ENCODE measurements around the gene MOB2.

GRCh38 chr11:1479678-1480118 lies 6.9 kb downstream of the MOB2 start:
- TF ChIP-seq SP1 (IDR thresholded peaks at IDR 0.05) (no peak), ZNF384 (IDR thresholded peaks at IDR 0.05) (no peak), PKNOX1 (IDR thresholded peaks at IDR 0.05) (no peak), LEF1 (IDR thresholded peaks at IDR 0.05; ENCODE audit: borderline replicate concordance) (no peak), TARDBP (IDR thresholded peaks at IDR 0.05) (no peak), BHLHE40 (IDR thresholded peaks at IDR 0.05; ENCODE audit: borderline replicate concordance) (no peak), CTBP1 (IDR thresholded peaks at IDR 0.05; ENCODE audit: borderline replicate concordance) (no peak), FOXK2 (IDR thresholded peaks at IDR 0.05) (no peak), FOXM1 (IDR thresholded peaks at IDR 0.05; ENCODE audit: borderline replicate concordance) (no peak), SUZ12 (IDR thresholded peaks at IDR 0.05) (no peak), FOXA1 (IDR thresholded peaks at IDR 0.05) (no peak), NFRKB (IDR thresholded peaks at IDR 0.05) (no peak), ARNT (IDR thresholded peaks at IDR 0.05) (no peak), L3MBTL2 (conservative IDR thresholded peaks at IDR 0.05) (no peak)

Measured in HEK293T (cell line).